SU-DHL-6 (cell line): ENCODE results near the gene G2E3.
"Not testable (repeated sequence)": the region's sequence is repeated elsewhere in the genome, so short reads cannot be mapped to it uniquely, and the experiment has no call there.

Experiments used
- CTCF ChIP-seq: fragments of 200-600 bp; sonication (generic); IDR thresholded peaks from one replicate; pipeline ENCODE4 v1.5.1; 2017; ENCODE audit warnings: antibody characterized with exemption, mild to moderate bottlenecking, low read length, moderate library complexity; ENCODE audit not compliant: insufficient read depth, poor library complexity, severe bottlenecking
- EZH2phosphoT487 ChIP-seq: fragments of 200-600 bp; sonication (generic), shearing (Covaris generic); conservative IDR thresholded peaks from 2 replicates; pipeline ENCODE4 v1.6.1; 2018; ENCODE audit warnings: mild to moderate bottlenecking, antibody characterized with exemption, low read length, moderate library complexity, mixed read lengths

DNA sequence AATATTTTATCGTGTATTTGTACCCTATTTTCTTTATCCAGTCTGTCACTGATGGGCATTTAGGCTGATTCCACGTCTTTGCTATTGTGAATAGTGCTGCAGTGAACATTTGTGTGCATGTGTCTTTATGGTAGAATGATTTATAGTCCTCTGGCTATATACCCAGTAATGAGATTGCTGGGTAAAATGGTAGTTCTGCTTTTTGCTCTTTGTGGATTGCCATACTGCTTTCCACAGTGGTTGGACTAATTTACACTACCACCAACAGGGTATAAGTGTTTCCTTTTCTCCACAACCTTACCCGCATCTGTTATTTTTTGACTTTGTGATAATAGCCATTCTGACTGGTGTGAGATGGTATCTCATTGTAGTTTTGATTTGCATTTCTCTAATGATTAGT is 15.8 kb downstream of the G2E3 start:
- TF ChIP-seq CTCF, EZH2phosphoT487: not testable (repeated sequence)
